Left renal pelvis (tissue), 4 donors: ENCODE measurements around the gene SPAG7. TPM values are rescaled to one million over a fixed set of nuclear protein-coding genes. Genes with fewer than 3 reads are reported as not detected.

ENCODE experiments used
- polyA plus RNA-seq, 4 donors: library from polyadenylated mRNA; unstranded; fragments of 120-200 nt; gene quantifications; one replicate each; pipeline ENCODE4 v1.2.1, GENCODE V29; 2013; ENCODE audit not compliant: insufficient read length in 4 of 4

The SPAG7 gene
- polyA plus RNA-seq, 4 donors, result 86.4 to 100 (median 92.0) TPM

Other genes with a start within 250 kb of the SPAG7 start
- 10 to 100 TPM; 14.6 to 26.5 (median 22.5) TPM for gene MED11, start 236.4 kb downstream of the SPAG7 start, polyA plus RNA-seq
- under 1 TPM; 0.37 to 0.85 (median 0.58) TPM for gene ZMYND15, start 228.0 kb downstream of the SPAG7 start, polyA plus RNA-seq
- 10 to 100 TPM in 3 of 4 donors, 1 to 10 TPM in 1; 7.6 to 14.1 (median 11.9) TPM for gene CXCL16, start 227.9 kb downstream of the SPAG7 start, polyA plus RNA-seq
- gene TM4SF5, start 195.9 kb downstream of the SPAG7 start, polyA plus RNA-seq, result 1 to 10 TPM in 2 of 4 donors, under 1 TPM in 2; 0.31 to 2.9 (median 1.5) TPM
- gene VMO1, start 181.5 kb downstream of the SPAG7 start, polyA plus RNA-seq, result 1 to 10 TPM in 1 of 4 donors, under 1 TPM in 3; 0.41 to 1.2 (median 0.59) TPM
- gene GLTPD2, start 178.9 kb downstream of the SPAG7 start, polyA plus RNA-seq, result 1 to 10 TPM in 3 of 4 donors, under 1 TPM in 1; 0.90 to 9.4 (median 3.5) TPM
- 100 to 1,000 TPM in 3 of 4 donors, 10 to 100 TPM in 1; 82.5 to 125 (median 120) TPM for gene PSMB6, start 171.7 kb downstream of the SPAG7 start, polyA plus RNA-seq
- gene PLD2, start 160.7 kb downstream of the SPAG7 start, polyA plus RNA-seq, result 10 to 100 TPM; 31.9 to 48.7 (median 41.6) TPM
- gene MINK1, start 134.5 kb downstream of the SPAG7 start, polyA plus RNA-seq, result 10 to 100 TPM; 49.3 to 75.6 (median 59.3) TPM
- gene C17orf107, start 68.3 kb downstream of the SPAG7 start, polyA plus RNA-seq, result 1 to 10 TPM; 1.3 to 2.8 (median 1.9) TPM
- 1 to 10 TPM; 1.4 to 2.0 (median 1.7) TPM for gene CHRNE, start 64.7 kb downstream of the SPAG7 start, polyA plus RNA-seq
- 1 to 10 TPM in 3 of 4 donors, under 1 TPM in 1; 0.83 to 3.4 (median 1.8) TPM for gene GP1BA, start 35.5 kb downstream of the SPAG7 start, polyA plus RNA-seq
- 10 to 100 TPM; 40.5 to 90.1 (median 72.7) TPM for gene SLC25A11, start 27.8 kb downstream of the SPAG7 start, polyA plus RNA-seq
- gene RNF167, start 27.5 kb downstream of the SPAG7 start, polyA plus RNA-seq, result 100 to 1,000 TPM; 106 to 135 (median 129) TPM
- 100 to 1,000 TPM; 274 to 467 (median 346) TPM for gene PFN1, start 19.3 kb downstream of the SPAG7 start, polyA plus RNA-seq
- gene ENO3, start 16.7 kb downstream of the SPAG7 start, polyA plus RNA-seq, result 10 to 100 TPM; 14.8 to 30.0 (median 18.8) TPM
- gene CAMTA2, start 19.9 kb upstream of the SPAG7 start, polyA plus RNA-seq, result 10 to 100 TPM; 19.3 to 34.2 (median 26.6) TPM
- 1 to 10 TPM; 6.9 to 9.3 (median 7.4) TPM for gene INCA1, start 29.7 kb upstream of the SPAG7 start, polyA plus RNA-seq
- gene KIF1C, start 30.1 kb upstream of the SPAG7 start, polyA plus RNA-seq, result 10 to 100 TPM; 69.8 to 89.3 (median 82.2) TPM
- gene SLC52A1, start 67.6 kb upstream of the SPAG7 start, polyA plus RNA-seq, result under 1 TPM; 0.05 to 0.35 (median 0.15) TPM
- gene ZFP3, start 110.7 kb upstream of the SPAG7 start, polyA plus RNA-seq, result 10 to 100 TPM in 3 of 4 donors, 1 to 10 TPM in 1; 9.9 to 15.8 (median 14.4) TPM
- gene ZNF232, start 144.1 kb upstream of the SPAG7 start, polyA plus RNA-seq, result 10 to 100 TPM; 14.2 to 41.1 (median 22.0) TPM
- 10 to 100 TPM in 1 of 4 donors, 1 to 10 TPM in 3; 1.9 to 12.2 (median 4.0) TPM for gene USP6, start 148.2 kb upstream of the SPAG7 start, polyA plus RNA-seq
- gene ZNF594, start 224.1 kb upstream of the SPAG7 start, polyA plus RNA-seq, result 10 to 100 TPM; 14.6 to 26.3 (median 21.8) TPM